ENCODE results near the gene FEZ2. TPM values are rescaled to one million over a fixed set of nuclear protein-coding genes. Genes with fewer than 3 reads are reported as not detected.

FEZ2 gene
- total RNA-seq, 1 experiment from 2014 or later: 57.5 TPM

- intact Hi-C loops (cut with micrococcal nuclease; ENCODE audit: unreplicated experiment): loop anchor here (10.0 kb wide), 1 partner anchor 109 kb away; no protein-coding TSS in a partner anchor
- Histone ChIP-seq H3K36me3 (ENCODE audit: insufficient read depth, low read length, poor library complexity, severe bottlenecking) (peaks cover 32% of the 10 kb centered on the region), H3K9me3 (ENCODE audit: low read depth, low read length, poor library complexity, severe bottlenecking) (no peaks in the 10 kb centered on the region), H3K4me1 (ENCODE audit: insufficient read depth, low read length, poor library complexity, severe bottlenecking) (peaks cover 13% of the 10 kb centered on the region), H3K27ac (ENCODE audit: low read depth, low read length, poor library complexity, severe bottlenecking) (no peak overlapping the region), H3K27me3 (replicated peaks; ENCODE audit: insufficient read depth, low read depth, low read length, poor library complexity) (no peaks in the 10 kb centered on the region), H3K4me3 (ENCODE audit: low read depth, low read length, poor library complexity, severe bottlenecking) (no peak overlapping the region)
- no TSS peak for BruUV-seq (replicated peaks)
- no peak for TF ChIP-seq EZH2 (IDR thresholded peaks at IDR 0.05; ENCODE audit: borderline replicate concordance, low read depth, low read length, poor library complexity, severe bottlenecking)
- TF ChIP-seq, protein P1, sequence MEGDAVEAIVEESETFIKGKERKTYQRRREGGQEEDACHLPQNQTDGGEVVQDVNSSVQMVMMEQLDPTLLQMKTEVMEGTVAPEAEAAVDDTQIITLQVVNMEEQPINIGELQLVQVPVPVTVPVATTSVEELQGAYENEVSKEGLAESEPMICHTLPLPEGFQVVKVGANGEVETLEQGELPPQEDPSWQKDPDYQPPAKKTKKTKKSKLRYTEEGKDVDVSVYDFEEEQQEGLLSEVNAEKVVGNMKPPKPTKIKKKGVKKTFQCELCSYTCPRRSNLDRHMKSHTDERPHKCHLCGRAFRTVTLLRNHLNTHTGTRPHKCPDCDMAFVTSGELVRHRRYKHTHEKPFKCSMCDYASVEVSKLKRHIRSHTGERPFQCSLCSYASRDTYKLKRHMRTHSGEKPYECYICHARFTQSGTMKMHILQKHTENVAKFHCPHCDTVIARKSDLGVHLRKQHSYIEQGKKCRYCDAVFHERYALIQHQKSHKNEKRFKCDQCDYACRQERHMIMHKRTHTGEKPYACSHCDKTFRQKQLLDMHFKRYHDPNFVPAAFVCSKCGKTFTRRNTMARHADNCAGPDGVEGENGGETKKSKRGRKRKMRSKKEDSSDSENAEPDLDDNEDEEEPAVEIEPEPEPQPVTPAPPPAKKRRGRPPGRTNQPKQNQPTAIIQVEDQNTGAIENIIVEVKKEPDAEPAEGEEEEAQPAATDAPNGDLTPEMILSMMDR (conservative IDR thresholded peaks at IDR 0.05; ENCODE audit: low read depth, low read length): no peak
- ChIA-PET CTCF (no interaction called here), POLR2A (ENCODE audit: low non-redundant PET) (no interaction called here)
- no peak for DNase-seq (ENCODE audit: low spot score)
Measured at GRCh38 chr2:36555789-36556188, 42.2 kb downstream of the FEZ2 start.

DNA sequence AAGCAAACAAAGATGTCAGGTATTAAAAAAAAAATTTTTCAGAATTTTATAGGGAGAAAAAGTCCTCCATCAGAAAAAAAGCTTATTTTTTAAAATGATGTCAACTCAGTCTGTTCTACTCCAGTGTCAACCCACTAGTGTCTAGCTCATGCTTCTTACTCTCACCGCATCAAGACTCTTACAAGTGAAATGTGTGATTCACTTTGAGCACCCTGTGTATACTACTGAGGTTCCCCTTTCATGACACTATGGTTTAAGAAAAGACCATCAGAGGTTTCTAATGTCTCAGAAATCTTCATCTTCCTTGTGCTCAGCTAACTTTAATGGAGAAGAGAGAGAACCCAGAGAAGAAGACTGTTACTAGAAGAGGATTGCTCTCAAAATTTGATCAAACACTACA, 43.4 kb downstream of the FEZ2 start:
- H3K4me1 ChIP-seq (ENCODE audit: insufficient read depth, low read length, poor library complexity, severe bottlenecking): peaks cover 7% of the 10 kb centered on the region
- ChIA-PET POLR2A (ENCODE audit: low non-redundant PET) (no interaction called here), CTCF (no interaction called here)
- no peak overlapping the region for H3K27ac ChIP-seq (ENCODE audit: low read depth, low read length, poor library complexity, severe bottlenecking)
- no peak for TF ChIP-seq EZH2 (IDR thresholded peaks at IDR 0.05; ENCODE audit: borderline replicate concordance, low read depth, low read length, poor library complexity, severe bottlenecking)
- TF ChIP-seq, protein P1 (conservative IDR thresholded peaks at IDR 0.05; ENCODE audit: low read depth, low read length): no peak
- no peaks in the 10 kb centered on the region for H3K9me3 ChIP-seq (ENCODE audit: low read depth, low read length, poor library complexity, severe bottlenecking)
- BruUV-seq (replicated peaks): no TSS peak
- DNase-seq (ENCODE audit: low spot score): no peak
- intact Hi-C loops (cut with micrococcal nuclease; ENCODE audit: unreplicated experiment): loop anchor here (10.0 kb wide), 1 partner anchor 110 kb away; no protein-coding TSS in a partner anchor
- H3K36me3 ChIP-seq (ENCODE audit: insufficient read depth, low read length, poor library complexity, severe bottlenecking): peaks cover 42% of the 10 kb centered on the region
- H3K27me3 ChIP-seq (replicated peaks; ENCODE audit: insufficient read depth, low read depth, low read length, poor library complexity): no peaks in the 10 kb centered on the region
- H3K4me3 ChIP-seq (ENCODE audit: low read depth, low read length, poor library complexity, severe bottlenecking): no peak overlapping the region

- DNase-seq (ENCODE audit: low spot score): no peak
- intact Hi-C loops (cut with micrococcal nuclease; ENCODE audit: unreplicated experiment): loop anchor here (10.0 kb wide), 1 partner anchor 111 kb away; no protein-coding TSS in a partner anchor
- POLR2A ChIA-PET (ENCODE audit: low non-redundant PET): no interaction called here
- Histone ChIP-seq H3K4me3 (ENCODE audit: low read depth, low read length, poor library complexity, severe bottlenecking) (no peak overlapping the region), H3K27me3 (replicated peaks; ENCODE audit: insufficient read depth, low read depth, low read length, poor library complexity) (no peaks in the 10 kb centered on the region), H3K36me3 (ENCODE audit: insufficient read depth, low read length, poor library complexity, severe bottlenecking) (peaks cover 43% of the 10 kb centered on the region), H3K4me1 (ENCODE audit: insufficient read depth, low read length, poor library complexity, severe bottlenecking) (no peaks in the 10 kb centered on the region), H3K9me3 (ENCODE audit: low read depth, low read length, poor library complexity, severe bottlenecking) (no peaks in the 10 kb centered on the region), H3K27ac (ENCODE audit: low read depth, low read length, poor library complexity, severe bottlenecking) (no peak overlapping the region)
- no peak for TF ChIP-seq EZH2 (IDR thresholded peaks at IDR 0.05; ENCODE audit: borderline replicate concordance, low read depth, low read length, poor library complexity, severe bottlenecking)
- TF ChIP-seq, protein P1 (conservative IDR thresholded peaks at IDR 0.05; ENCODE audit: low read depth, low read length): no peak
- BruUV-seq (replicated peaks): no TSS peak
- CTCF ChIA-PET: no interaction called here
Measured at GRCh38 chr2:36553683-36554082, 44.3 kb downstream of the FEZ2 start.

Measured in A673 (cell line).